BLaER1 treated with 17β-estradiol and CSF1 and Interleukin-3, amounts not matched to agents 10 nM and 100 nM (cell line): ENCODE measurements around the gene PIK3R4.

ENCODE experiments used
- H3K27ac ChIP-seq, 11 experiments: shearing (Covaris generic); formaldehyde crosslinking; 2 replicates each; pipeline ENCODE4 v1.8.1; 2022
- H3K27me3 ChIP-seq, 11 experiments: shearing (Covaris generic); formaldehyde crosslinking; 2 replicates each; pipeline ENCODE4 v1.8.1; 2022
- H3K36me3 ChIP-seq, 11 experiments: shearing (Covaris generic); formaldehyde crosslinking; 2 replicates each; pipeline ENCODE4 v1.8.1; 2022
- H3K4me1 ChIP-seq, 10 experiments: shearing (Covaris generic); formaldehyde crosslinking; 2 replicates each; pipeline ENCODE4 v1.8.1; 2022
- H3K4me2 ChIP-seq, 11 experiments: shearing (Covaris generic); formaldehyde crosslinking; 2 replicates each; pipeline ENCODE4 v1.8.1; 2022
- H3K4me3 ChIP-seq, 10 experiments: shearing (Covaris generic); formaldehyde crosslinking; 2 replicates each; pipeline ENCODE4 v1.8.1; 2022
- H3K9ac ChIP-seq, 11 experiments: shearing (Covaris generic); formaldehyde crosslinking; 2 replicates each; pipeline ENCODE4 v1.8.1; 2022
- H3K9me3 ChIP-seq, 11 experiments: shearing (Covaris generic); formaldehyde crosslinking; replicated peaks in 1 of 11; 2 replicates each; pipeline ENCODE4 v1.8.1; 2022
- H4K20me1 ChIP-seq, 11 experiments: shearing (Covaris generic); formaldehyde crosslinking; 2 replicates each; pipeline ENCODE4 v1.8.1; 2022
- Cebpa-rat ChIP-seq, 11 experiments: shearing (Covaris generic); IDR thresholded peaks; 2 replicates each; pipeline ENCODE4 v1.8.1; 2022

The PIK3R4 gene

GRCh38 chr3:130644628-130645253, 101.9 kb downstream of the PIK3R4 start:
- H3K4me1 ChIP-seq, result no peaks in the 10 kb centered on the region
- H3K9me3 ChIP-seq, result no peaks in the 10 kb centered on the region
- H3K4me2 ChIP-seq, result no peak overlapping the region
- H4K20me1 ChIP-seq, result no peaks in the 10 kb centered on the region
- no peak overlapping the region for H3K27ac ChIP-seq
- no peak for TF ChIP-seq Cebpa-rat (IDR thresholded peaks at IDR 0.05)
- H3K4me3 ChIP-seq, result no peak overlapping the region
- no peaks in the 10 kb centered on the region for H3K36me3 ChIP-seq
- no peak overlapping the region for H3K9ac ChIP-seq
- H3K27me3 ChIP-seq, result no peaks in the 10 kb centered on the region

GRCh38 chr3:130640027-130640426, 106.6 kb downstream of the PIK3R4 start:
- TF ChIP-seq Cebpa-rat (IDR thresholded peaks at IDR 0.05), result no peak
- no peak overlapping the region for H3K27ac ChIP-seq
- H3K9ac ChIP-seq, result no peak overlapping the region
- H3K27me3 ChIP-seq, result no peaks in the 10 kb centered on the region
- H3K4me2 ChIP-seq, result no peak overlapping the region
- no peaks in the 10 kb centered on the region for H3K9me3 ChIP-seq
- H4K20me1 ChIP-seq, result no peaks in the 10 kb centered on the region
- no peaks in the 10 kb centered on the region for H3K4me1 ChIP-seq
- H3K4me3 ChIP-seq, result no peak overlapping the region
- no peaks in the 10 kb centered on the region for H3K36me3 ChIP-seq

GRCh38 chr3:130636480-130637234, 110.0 kb downstream of the PIK3R4 start:
- no peaks in the 10 kb centered on the region for H3K9me3 ChIP-seq
- H3K4me1 ChIP-seq, result no peaks in the 10 kb centered on the region
- no peaks in the 10 kb centered on the region for H3K27me3 ChIP-seq
- no peak overlapping the region for H3K4me3 ChIP-seq
- no peaks in the 10 kb centered on the region for H3K36me3 ChIP-seq
- H4K20me1 ChIP-seq, result no peaks in the 10 kb centered on the region
- H3K27ac ChIP-seq, result no peak overlapping the region
- TF ChIP-seq Cebpa-rat (IDR thresholded peaks at IDR 0.05), result no peak
- H3K9ac ChIP-seq, result no peak overlapping the region
- no peak overlapping the region for H3K4me2 ChIP-seq

- Histone ChIP-seq H3K9ac (no peak overlapping the region), H3K9me3 (no peaks in the 10 kb centered on the region), H4K20me1 (no peaks in the 10 kb centered on the region), H3K36me3 (no peaks in the 10 kb centered on the region), H3K4me3 (no peak overlapping the region), H3K27me3 (no peaks in the 10 kb centered on the region), H3K27ac (no peak overlapping the region), H3K4me2 (no peak overlapping the region), H3K4me1 (no peaks in the 10 kb centered on the region)
- TF ChIP-seq Cebpa-rat (IDR thresholded peaks at IDR 0.05), result no peak
Measured at GRCh38 chr3:130635978-130636377, 110.7 kb downstream of the PIK3R4 start.

GRCh38 chr3:130635285-130635684, 111.3 kb downstream of the PIK3R4 start:
- Histone ChIP-seq H3K27me3 (no peaks in the 10 kb centered on the region), H3K36me3 (no peaks in the 10 kb centered on the region), H3K9me3 (no peaks in the 10 kb centered on the region), H3K27ac (no peak overlapping the region), H3K4me2 (no peak overlapping the region), H3K4me1 (no peaks in the 10 kb centered on the region), H3K9ac (no peak overlapping the region), H3K4me3 (no peak overlapping the region), H4K20me1 (no peaks in the 10 kb centered on the region)
- no peak for TF ChIP-seq Cebpa-rat (IDR thresholded peaks at IDR 0.05)
